NCI-H1417 treated with DMSO at 0.1 percent for 48 hours (cell line): ENCODE results near the gene PARVA.

Experiments used
- DNase-seq: peaks from one replicate; lab custom pipeline; 2025; lab: John Stamatoyannopoulos, UW

PARVA gene

GRCh38 chr11:12376259-12377081 is 901 bp upstream of the PARVA start:
- no peak for DNase-seq

- DNase-seq = no peak
Measured at GRCh38 chr11:12377824-12378593, 638 bp downstream of the PARVA start.

DNA sequence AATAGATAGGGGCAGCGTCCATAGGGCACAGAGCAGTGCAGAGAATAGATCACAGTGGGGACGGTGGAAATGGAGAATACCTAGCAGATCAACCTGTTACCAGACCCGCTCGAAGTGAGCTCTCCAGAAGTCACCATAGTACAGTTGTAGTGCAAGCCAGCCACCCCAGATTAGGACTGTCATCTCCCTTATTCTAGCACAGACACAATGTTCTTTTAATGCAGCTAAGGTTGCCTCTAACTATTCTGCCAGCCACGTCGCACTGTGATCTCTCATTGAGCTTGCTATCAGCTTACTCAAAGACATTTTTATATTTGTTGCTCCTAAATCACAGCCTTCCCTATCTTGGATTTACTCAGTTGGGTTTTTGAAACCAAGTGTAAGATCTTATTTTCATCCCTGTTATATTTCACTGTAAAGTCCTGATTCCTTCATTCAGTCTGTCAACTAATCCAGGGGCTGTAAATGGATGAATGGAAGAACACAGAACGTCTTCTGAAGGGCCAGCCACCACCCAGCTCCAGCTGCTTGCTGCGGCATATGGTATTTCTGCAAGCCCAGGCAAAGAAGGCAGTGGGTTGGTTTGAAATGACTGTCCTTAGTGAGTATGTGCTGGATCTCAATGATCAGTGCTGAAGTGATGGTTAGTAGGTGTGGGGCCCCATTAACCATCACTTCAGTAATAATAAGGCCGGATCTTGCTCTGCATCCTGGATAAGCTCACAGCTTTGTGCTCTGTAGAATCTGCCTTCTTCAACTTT is 3.4 kb downstream of the PARVA start:
- DNase-seq = no peak

GRCh38 chr11:12381875-12382274 is 4.5 kb downstream of the PARVA start:
- no peak for DNase-seq

- DNase-seq = no peak
Measured at GRCh38 chr11:12382451-12382850, 5.1 kb downstream of the PARVA start.

GRCh38 chr11:12386309-12386708 is 8.9 kb downstream of the PARVA start:
- DNase-seq = no peak

DNA sequence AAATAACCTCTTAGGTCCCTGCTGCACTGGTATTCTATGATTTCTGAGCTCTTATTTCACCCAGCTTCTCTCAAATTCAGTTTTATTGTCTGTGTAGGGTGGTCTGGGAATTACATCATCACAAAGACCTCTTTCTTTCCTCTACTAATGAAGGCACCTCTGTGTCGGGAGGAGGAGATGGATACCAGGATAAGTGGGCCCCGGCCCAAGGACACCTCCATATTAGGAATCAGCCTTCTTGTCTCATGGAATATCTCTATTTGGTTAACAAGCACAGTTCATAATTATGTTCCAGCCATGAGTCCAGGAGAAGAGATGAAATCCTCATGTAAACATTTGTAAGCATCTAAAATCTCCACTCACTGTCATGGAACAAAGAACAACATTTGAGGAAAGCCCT is 9.4 kb downstream of the PARVA start:
- DNase-seq = no peak

DNA sequence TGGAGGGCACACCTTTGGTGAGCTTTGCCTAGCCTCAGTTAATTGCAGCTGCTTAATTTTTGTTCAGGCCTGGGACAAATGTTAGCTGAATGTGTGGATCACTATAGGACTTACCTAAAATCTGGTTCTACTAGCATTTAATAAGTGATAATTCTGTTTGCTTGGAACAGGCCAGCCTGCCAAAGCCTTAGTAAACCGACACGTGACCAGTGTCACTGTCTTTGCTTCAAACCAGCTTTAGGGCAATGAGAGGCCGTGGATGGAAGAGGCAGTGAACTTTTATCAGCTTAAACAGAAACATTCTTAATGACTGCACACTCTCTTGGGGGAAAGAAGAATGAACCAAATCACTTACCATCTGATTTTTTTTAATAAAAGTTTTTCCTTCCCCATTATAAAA is 10.8 kb downstream of the PARVA start:
- no peak for DNase-seq

GRCh38 chr11:12388939-12389670 is 11.7 kb downstream of the PARVA start:
- DNase-seq = no peak

GRCh38 chr11:12389676-12390657 is 12.6 kb downstream of the PARVA start:
- DNase-seq = no peak

DNA sequence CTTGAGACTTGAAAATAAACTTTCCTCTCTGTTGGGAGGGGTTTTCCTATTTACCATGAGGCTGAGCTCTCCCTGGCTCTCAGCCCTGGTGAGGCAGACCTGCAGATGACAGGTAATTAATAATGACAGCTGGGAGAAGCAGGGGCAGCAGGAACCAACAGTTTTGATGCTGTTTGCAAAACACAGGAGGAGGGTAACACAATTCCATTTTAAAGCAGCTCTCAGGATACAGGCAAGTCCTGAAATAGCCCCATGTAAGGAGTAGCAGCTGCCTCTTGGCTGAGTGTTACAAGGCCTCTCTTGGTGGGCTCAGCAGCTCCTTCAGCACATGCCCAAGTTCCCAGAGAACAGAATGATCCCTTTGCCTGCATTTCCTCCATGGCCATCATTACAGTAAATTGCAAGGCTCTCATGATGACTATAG is 13.3 kb downstream of the PARVA start:
- no peak for DNase-seq

DNA sequence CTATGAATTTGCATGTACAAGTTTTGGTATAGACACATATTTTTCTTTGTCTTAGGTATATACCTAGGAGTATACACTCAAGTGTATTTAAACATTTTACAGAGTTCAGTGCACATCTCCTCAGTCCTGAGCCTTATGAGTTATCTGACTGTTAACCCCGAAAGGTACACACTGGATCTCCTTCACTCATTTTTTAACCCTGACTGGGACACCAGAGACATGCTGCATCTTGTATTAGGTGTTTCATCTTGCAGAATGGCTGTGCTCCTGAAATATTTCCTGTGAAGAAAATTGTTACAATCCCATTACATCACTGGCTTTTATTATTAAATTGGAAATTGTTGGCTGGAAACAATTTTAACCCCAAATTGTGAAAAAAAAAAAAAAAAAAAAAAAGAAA is 15.3 kb downstream of the PARVA start:
- DNase-seq = no peak

- no peak for DNase-seq
Measured at GRCh38 chr11:12393691-12394090, 16.3 kb downstream of the PARVA start.

DNA sequence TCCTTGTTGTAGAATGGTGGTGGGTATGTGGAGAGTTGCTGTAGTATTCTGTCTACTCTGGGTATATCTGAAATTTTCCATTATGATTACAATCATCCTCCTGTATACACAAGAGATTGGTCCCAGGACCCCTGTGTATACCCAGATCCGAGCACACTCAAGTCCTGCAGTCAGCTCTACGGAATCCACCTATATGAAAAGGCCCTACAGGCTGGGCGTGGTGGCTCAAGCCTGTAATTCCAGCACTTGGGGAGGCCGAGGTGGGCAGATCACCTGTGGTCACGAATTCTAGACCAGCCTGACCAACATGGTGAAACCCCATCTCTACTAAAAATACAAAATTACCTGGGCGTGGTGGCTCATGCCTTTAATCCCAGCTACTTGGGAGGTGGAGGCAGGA is 17.2 kb downstream of the PARVA start:
- no peak for DNase-seq

DNA sequence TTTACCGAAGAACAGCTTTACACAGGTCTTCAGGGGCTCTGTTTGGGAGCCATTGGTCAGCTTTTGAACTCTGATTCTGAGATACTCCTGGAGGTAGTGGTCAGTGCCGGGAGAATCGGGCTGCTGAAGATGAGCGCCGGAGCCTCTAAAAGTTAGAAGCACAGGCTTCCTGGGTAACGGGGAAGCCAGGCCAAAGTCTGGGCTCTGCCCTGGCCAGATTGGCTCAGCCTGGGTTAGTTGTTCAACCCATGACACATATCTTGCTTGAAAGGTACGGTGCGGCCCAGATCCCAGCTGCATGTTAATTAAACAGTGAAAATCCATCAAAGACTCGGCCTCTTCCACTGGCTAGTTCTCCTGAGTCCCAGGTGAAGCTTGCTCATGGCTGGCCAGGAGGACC is 18.0 kb downstream of the PARVA start:
- no peak for DNase-seq

GRCh38 chr11:12397931-12398334 is 20.6 kb downstream of the PARVA start:
- no peak for DNase-seq

DNA sequence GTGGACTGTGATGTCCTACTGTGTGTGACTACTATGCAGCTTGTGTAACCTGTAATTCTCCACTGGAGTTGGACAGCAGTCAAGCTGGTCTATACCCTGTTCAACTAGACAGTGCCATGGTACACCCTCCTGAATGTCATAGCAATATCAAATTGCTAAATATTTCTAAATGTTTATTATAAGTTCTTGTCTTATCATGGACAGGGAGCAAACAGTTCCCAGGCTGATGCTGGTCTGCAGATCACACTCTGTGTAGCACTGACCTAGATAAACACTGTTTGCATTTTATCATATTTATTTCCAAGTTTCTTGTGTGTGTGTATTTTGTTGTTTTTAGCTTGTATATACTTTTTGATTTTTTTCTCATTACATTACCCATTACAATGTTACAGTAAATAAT is 22.0 kb downstream of the PARVA start:
- no peak for DNase-seq

GRCh38 chr11:12402025-12402424 is 24.7 kb downstream of the PARVA start:
- no peak for DNase-seq

DNA sequence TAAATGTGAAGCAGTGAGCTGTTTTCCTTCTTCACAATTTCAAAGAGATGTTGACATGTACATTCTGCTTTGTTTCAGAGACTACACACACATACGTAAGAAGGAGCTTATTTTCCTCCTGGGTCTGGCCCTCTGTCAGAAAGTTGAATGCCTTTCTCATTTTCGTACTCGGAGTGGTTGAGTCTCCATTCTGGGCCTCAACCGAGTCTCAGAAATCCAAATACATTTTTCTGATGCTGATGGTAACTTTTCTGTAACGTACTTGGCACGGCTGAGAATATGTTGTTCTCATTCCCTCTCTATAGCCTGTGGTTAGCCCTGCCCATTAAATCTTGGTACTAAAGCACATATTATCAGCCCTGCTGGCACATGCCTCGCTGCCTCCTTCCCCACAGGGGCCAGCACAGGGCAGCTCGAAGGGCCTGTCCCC is 25.3 kb downstream of the PARVA start:
- no peak for DNase-seq

DNA sequence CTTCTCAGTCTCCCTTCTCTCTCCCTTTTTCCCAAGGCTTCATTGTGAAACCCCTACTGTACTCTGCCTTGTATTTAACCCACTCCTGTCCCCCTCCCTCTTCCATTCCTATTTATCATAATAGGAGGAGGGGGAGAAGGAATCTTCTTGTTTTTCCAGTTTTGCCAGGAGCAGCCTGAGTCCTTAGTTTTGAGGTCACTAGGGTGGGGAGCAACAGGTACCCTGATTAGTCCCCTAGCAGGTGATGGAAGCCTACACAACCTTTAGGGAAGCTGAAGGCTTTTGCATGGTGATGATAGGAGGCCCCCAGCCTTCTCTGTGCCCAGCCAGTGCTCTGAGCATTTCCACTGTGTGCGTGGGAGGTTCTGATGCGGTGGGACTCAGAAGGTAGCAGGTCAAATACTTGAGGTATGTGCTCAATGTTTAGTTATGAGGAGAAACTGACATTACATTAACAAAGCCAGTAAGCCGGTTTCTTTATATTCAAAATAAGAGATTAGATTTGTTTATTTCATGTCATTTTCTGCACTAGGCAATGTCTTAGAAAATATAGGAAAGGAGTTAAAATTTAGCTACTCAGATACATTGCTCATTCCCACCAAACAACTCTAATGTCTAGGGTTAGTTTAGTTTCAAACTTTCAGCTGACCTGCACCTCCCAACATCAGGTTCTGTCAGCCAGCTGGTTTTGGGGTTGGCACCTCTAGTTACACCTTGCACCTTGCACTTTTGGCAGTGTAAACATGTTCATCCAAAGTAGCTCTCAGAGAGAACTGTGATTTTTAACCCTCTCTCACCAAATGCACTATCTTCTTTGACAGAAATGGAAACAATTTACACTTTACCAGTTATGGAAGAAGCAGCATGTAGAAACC is 26.0 kb downstream of the PARVA start:
- DNase-seq = no peak
